Astrocyte of the spinal cord (primary cell): Measurements from ENCODE around the gene TP53BP1.

Source experiments
- DNase-seq: peaks from one replicate; pipeline ENCODE4 v3.0.0; 2011; ENCODE audit warnings: low read depth, low spot score
- H3K4me3 ChIP-seq: 2 replicates; pipeline ENCODE4 v1.5.1; 2011; ENCODE audit warnings: low read depth, mild to moderate bottlenecking, low read length, moderate library complexity
- in situ Hi-C: cut with HindIII; loops from 2 replicates; pipeline ENCODE4 v1.10.0; 2017; ENCODE audit warnings: low sequenced_read_pairs
- TF ChIP-seq, protein P1 (sequence below): IDR thresholded peaks from 2 replicates; pipeline ENCODE4 v1.5.1; 2012; ENCODE audit warnings: low read depth, mild to moderate bottlenecking, low read length, inconsistent platforms

TP53BP1 gene

DNA sequence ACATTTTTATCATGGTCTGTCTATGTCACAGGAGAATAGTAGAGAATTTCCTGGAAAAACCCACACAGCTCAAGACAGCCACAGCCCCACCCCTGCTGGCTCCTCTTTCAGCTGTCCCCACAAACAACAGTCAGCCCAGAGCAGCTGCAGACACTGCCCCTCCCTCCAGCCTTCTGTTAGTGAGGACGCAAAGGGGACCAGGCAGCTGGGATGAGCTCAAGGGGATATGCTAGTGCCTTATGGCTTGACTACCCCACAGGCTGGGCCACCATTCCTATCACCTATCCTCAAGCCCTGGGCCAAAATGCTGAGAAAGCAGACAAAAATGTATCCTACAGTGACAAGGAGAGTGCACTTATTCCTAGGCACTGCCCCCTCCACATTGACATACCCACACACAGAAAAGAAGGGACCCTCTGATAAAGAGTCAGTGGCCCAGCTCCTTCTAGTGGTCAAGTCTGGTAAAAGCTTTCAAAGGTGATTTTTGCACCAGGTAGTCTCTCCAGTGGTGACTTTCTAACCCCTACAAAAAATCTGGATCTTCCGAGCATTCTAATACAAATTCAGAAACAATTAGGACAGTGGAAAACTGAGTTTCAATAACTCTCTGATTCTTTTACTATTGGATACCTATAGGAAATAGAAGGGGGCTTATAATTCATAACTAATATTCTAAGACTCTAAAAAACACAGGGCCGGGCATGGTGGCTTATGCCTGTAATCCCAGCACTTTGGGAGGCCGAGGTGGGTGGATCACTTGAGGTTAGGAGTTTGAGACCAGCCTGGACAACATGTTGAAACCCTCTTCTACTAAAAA is 21.5 kb upstream of the TP53BP1 start:
- in situ Hi-C loops = no loop called here
- TF ChIP-seq, protein P1, sequence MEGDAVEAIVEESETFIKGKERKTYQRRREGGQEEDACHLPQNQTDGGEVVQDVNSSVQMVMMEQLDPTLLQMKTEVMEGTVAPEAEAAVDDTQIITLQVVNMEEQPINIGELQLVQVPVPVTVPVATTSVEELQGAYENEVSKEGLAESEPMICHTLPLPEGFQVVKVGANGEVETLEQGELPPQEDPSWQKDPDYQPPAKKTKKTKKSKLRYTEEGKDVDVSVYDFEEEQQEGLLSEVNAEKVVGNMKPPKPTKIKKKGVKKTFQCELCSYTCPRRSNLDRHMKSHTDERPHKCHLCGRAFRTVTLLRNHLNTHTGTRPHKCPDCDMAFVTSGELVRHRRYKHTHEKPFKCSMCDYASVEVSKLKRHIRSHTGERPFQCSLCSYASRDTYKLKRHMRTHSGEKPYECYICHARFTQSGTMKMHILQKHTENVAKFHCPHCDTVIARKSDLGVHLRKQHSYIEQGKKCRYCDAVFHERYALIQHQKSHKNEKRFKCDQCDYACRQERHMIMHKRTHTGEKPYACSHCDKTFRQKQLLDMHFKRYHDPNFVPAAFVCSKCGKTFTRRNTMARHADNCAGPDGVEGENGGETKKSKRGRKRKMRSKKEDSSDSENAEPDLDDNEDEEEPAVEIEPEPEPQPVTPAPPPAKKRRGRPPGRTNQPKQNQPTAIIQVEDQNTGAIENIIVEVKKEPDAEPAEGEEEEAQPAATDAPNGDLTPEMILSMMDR = peak; percentile 76
- DNase-seq = no peak
- H3K4me3 ChIP-seq = no peak overlapping the region

DNA sequence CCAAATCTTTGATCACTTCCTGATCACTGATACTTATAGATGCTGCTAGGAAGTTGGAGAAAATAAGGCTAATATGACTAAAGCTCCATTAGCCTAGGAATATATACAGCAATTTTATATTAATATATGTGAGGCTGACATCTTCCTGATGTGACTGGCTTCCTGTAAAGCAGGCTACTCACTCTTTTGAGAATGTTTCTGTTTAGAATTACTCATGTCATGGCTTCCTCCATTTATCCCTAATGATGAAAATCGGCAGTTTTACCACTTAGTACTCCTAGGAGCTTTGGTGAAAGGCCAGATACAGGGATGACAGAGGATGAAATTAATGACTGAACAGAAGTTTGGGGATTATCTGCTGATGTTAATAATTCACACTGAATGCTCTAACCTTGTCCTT is 20.6 kb upstream of the TP53BP1 start:
- no peak overlapping the region for H3K4me3 ChIP-seq
- TF ChIP-seq, protein P1 = no peak
- in situ Hi-C loops = no loop called here

DNA sequence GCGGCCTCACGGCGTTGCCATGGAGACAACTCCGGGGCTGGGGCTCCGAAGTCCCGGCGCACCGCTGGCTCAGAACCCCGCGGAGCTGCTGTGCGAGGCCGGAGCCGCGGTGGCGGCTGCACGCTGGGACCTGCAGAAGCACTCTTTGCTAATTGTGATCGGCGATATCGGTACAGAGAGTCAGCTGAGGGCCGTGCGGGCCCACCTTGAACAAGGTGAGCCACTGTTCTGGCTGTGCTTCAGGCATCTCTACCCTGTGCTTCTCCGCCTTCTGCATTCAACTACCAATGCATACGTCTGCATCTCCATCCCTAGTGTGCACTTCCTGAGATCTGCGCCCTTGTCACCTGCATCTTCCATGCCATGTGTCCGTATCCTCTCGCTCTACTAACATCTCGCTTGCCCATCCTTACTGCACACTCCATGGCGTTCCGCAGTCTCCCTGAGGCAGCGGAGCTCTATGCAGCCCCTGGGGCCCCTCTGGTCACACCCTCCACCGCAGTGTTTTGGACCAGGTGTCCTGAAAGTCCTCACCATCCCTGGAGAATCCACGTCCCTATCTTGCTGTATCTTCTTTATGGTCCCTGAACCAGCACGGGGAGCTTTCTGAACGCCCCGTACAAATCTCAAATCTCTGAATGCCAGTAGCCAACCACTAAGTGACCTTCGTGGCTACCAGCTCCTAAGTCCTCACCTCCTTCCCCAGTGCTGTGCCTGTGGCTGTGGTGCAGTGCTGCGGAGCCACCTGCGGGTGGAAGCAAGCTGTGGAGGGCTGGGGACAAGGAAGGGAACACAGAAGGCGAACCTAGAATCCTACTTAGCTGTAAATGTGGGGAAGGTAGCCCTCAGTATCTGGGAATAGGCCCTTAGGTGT is 18.3 kb upstream of the TP53BP1 start:
- H3K4me3 ChIP-seq = peak overlapping the region; percentile 55
- TF ChIP-seq, protein P1 = peak; percentile 28
- no peak for DNase-seq
- in situ Hi-C loops = no loop called here

More for the DNA sequence above, 20.6 kb upstream of the TP53BP1 start:
- no peak for DNase-seq

- in situ Hi-C loops = no loop called here
- TF ChIP-seq, protein P1 = peak; percentile 50
- H3K4me3 ChIP-seq = peak overlapping the region; percentile 55
Measured at GRCh38 chr15:43510200-43511011, 17.4 kb upstream of the TP53BP1 start.

DNA sequence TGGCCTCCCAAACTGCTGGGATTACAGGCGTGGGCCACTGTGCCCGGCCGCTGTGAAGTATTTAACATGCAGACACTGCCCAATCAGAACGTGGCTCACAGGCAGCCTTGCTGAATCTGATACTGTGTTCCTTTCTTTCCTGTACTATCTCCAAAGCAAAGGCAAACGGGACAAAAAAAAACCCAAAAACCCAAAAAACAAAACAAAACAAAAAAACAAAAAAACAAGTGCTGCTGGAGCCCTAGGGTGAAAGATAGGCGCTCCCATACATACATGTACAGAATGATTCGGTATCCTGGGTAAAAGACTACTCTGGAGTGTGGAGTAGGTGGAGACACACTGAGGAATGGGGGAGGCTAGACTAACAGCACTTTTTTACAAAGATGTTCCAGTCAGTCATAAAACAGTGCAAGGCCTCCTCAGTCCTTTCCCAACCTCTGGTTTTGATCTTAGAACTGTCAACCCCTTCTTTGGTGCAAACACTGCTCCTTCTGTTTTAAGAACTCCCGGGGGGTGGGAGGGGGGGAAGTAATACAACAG is 16.8 kb upstream of the TP53BP1 start:
- no peak for DNase-seq

More at GRCh38 chr15:43510200-43511011, 17.4 kb upstream of the TP53BP1 start:
- peak; percentile 100 for DNase-seq

More for the DNA sequence above, 16.8 kb upstream of the TP53BP1 start:
- H3K4me3 ChIP-seq = peak overlapping the region; percentile 55
- TF ChIP-seq, protein P1 = no peak
- in situ Hi-C loops = no loop called here
